Measurements from ENCODE around the gene FAT2. TPM values are rescaled to one million over a fixed set of nuclear protein-coding genes. Genes with fewer than 3 reads are reported as not detected.
A peak's percentile ranks its signal among the peaks of the same experiment; 100 is the strongest.

FAT2 gene
- total and polyA plus RNA-seq, 2 experiments from 2014 or later = 0.06 to 0.59 TPM

DNA sequence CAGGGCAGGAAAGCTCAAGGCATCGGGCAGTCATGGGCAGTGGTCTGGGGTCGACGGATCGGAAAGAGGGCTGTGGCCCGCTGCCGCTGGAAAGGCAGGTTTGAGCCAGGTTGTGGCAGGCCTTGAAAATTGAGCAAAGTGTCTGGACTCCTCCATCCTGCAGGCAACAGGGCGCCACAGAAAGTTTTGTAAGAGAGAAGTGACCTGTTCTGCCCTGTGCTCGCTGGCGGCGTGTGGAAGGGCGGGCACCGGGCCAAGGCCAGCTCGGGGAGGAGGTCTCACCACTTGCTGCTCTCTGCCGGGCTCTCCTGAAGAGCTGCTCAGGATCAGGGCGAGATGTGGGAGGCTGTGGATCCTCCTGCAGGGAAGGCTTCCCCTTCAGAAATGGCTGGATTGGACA lies 41.4 kb upstream of the FAT2 start:
- H3K36me3 Mint-ChIP-seq (ENCODE audit: low read depth) = no peaks in the 10 kb centered on the region
- H3K27ac Mint-ChIP-seq = peak overlapping the region; percentile 8; the same call in 1 of the 2 replicates
- peaks cover 2% of the 10 kb centered on the region; the same call in 2 of the 3 replicates for H3K4me1 Mint-ChIP-seq
- H3K9me3 Mint-ChIP-seq = no peaks in the 10 kb centered on the region; the same call in 2 of the 3 replicates
- H3K9me2 ChIP-seq (ENCODE audit: insufficient read depth) = no peaks in the 10 kb centered on the region
- TF ChIP-seq NANOG (IDR thresholded peaks at IDR 0.05; ENCODE audit: borderline replicate concordance) = no peak
- TF ChIP-seq, protein P1, sequence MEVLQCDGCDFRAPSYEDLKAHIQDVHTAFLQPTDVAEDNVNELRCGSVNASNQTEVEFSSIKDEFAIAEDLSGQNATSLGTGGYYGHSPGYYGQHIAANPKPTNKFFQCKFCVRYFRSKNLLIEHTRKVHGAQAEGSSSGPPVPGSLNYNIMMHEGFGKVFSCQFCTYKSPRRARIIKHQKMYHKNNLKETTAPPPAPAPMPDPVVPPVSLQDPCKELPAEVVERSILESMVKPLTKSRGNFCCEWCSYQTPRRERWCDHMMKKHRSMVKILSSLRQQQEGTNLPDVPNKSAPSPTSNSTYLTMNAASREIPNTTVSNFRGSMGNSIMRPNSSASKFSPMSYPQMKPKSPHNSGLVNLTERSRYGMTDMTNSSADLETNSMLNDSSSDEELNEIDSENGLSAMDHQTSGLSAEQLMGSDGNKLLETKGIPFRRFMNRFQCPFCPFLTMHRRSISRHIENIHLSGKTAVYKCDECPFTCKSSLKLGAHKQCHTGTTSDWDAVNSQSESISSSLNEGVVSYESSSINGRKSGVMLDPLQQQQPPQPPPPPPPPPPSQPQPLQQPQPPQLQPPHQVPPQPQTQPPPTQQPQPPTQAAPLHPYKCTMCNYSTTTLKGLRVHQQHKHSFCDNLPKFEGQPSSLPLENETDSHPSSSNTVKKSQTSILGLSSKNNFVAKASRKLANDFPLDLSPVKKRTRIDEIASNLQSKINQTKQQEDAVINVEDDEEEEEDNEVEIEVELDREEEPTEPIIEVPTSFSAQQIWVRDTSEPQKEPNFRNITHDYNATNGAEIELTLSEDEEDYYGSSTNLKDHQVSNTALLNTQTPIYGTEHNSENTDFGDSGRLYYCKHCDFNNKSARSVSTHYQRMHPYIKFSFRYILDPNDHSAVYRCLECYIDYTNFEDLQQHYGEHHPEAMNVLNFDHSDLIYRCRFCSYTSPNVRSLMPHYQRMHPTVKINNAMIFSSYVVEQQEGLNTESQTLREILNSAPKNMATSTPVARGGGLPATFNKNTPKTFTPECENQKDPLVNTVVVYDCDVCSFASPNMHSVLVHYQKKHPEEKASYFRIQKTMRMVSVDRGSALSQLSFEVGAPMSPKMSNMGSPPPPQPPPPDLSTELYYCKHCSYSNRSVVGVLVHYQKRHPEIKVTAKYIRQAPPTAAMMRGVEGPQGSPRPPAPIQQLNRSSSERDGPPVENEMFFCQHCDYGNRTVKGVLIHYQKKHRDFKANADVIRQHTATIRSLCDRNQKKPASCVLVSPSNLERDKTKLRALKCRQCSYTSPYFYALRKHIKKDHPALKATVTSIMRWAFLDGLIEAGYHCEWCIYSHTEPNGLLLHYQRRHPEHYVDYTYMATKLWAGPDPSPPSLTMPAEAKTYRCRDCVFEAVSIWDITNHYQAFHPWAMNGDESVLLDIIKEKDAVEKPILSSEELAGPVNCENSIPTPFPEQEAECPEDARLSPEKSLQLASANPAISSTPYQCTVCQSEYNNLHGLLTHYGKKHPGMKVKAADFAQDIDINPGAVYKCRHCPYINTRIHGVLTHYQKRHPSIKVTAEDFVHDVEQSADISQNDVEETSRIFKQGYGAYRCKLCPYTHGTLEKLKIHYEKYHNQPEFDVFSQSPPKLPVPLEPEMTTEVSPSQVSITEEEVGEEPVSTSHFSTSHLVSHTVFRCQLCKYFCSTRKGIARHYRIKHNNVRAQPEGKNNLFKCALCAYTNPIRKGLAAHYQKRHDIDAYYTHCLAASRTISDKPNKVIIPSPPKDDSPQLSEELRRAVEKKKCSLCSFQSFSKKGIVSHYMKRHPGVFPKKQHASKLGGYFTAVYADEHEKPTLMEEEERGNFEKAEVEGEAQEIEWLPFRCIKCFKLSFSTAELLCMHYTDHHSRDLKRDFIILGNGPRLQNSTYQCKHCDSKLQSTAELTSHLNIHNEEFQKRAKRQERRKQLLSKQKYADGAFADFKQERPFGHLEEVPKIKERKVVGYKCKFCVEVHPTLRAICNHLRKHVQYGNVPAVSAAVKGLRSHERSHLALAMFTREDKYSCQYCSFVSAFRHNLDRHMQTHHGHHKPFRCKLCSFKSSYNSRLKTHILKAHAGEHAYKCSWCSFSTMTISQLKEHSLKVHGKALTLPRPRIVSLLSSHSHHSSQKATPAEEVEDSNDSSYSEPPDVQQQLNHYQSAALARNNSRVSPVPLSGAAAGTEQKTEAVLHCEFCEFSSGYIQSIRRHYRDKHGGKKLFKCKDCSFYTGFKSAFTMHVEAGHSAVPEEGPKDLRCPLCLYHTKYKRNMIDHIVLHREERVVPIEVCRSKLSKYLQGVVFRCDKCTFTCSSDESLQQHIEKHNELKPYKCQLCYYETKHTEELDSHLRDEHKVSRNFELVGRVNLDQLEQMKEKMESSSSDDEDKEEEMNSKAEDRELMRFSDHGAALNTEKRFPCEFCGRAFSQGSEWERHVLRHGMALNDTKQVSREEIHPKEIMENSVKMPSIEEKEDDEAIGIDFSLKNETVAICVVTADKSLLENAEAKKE (CRISPR knock-in tag; IDR thresholded peaks at IDR 0.05) = no peak
- no peak for TF ChIP-seq ZNF331 (CRISPR knock-in tag; IDR thresholded peaks at IDR 0.05; ENCODE audit: low read depth)
- no peak for TF ChIP-seq JUNB (IDR thresholded peaks at IDR 0.05; ENCODE audit: unreplicated experiment)
- no peak for TF ChIP-seq POLR2AphosphoS5 (IDR thresholded peaks at IDR 0.05; ENCODE audit: low read depth)
- no peak for TF ChIP-seq STAT1 (IDR thresholded peaks at IDR 0.05; ENCODE audit: unreplicated experiment)
- H3K36me3 ChIP-seq (ENCODE audit: insufficient read depth) = no peaks in the 10 kb centered on the region
- H3K27me3 ChIP-seq (ENCODE audit: insufficient read depth) = no peaks in the 10 kb centered on the region
- H3K4me3 Mint-ChIP-seq = no peak overlapping the region
- no peak overlapping the region for H3K27ac ChIP-seq (ENCODE audit: low read depth)
- H3K79me2 ChIP-seq (replicated peaks; ENCODE audit: insufficient read depth) = no peaks in the 10 kb centered on the region
- no peaks in the 10 kb centered on the region for H4K20me1 ChIP-seq (replicated peaks; ENCODE audit: insufficient read depth)
- no peak overlapping the region for H3K4me3 ChIP-seq
- ATAC-seq (no peak; the same call in 2 of the 3 replicates), DNase-seq (ENCODE audit: low spot score) (no peak)
- no peaks in the 10 kb centered on the region; the same call in 1 of the 2 replicates for H3K4me1 ChIP-seq (ENCODE audit: insufficient read depth)
- H3K4me2 ChIP-seq = no peak overlapping the region
- peaks cover 2% of the 10 kb centered on the region for H3K27me3 Mint-ChIP-seq (ENCODE audit: insufficient read depth, low read depth, poor library complexity)
- no peak overlapping the region; the same call in 1 of the 2 replicates for H2AFZ ChIP-seq
- no peaks in the 10 kb centered on the region for H3F3A ChIP-seq (replicated peaks; ENCODE audit: low read depth)

DNA sequence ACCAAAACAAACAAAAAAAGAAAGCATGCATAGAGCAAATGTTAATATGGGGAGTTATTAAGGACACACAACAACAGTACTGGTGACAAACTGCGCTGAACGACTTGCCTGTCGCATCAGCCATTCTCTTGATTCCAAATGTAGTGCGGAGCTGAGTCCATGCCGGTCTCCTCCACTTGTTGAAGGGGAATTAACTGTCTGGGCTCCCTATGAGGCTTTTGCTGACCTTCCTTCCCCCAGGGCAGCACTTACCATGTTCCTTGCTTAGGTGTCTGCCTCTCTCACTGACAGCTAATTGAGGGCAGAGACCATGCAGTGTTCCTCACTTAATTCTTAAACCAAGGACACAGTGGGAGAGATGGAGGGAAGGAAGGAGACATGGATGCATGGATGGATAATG lies 40.8 kb upstream of the FAT2 start:
- H3K36me3 Mint-ChIP-seq (ENCODE audit: low read depth) = no peaks in the 10 kb centered on the region
- no peak for ATAC-seq

More for the DNA sequence above, 40.8 kb upstream of the FAT2 start:
- Histone ChIP-seq H3K9me2 (ENCODE audit: insufficient read depth) (no peaks in the 10 kb centered on the region), H4K20me1 (replicated peaks; ENCODE audit: insufficient read depth) (no peaks in the 10 kb centered on the region), H3K4me3 (no peak overlapping the region), H3K4me1 (ENCODE audit: insufficient read depth) (no peaks in the 10 kb centered on the region; the same call in 1 of the 2 replicates), H3K79me2 (replicated peaks; ENCODE audit: insufficient read depth) (no peaks in the 10 kb centered on the region), H3K27ac (ENCODE audit: low read depth) (no peak overlapping the region), H3K36me3 (ENCODE audit: insufficient read depth) (no peaks in the 10 kb centered on the region), H3F3A (replicated peaks; ENCODE audit: low read depth) (no peaks in the 10 kb centered on the region), H3K4me2 (no peak overlapping the region), H2AFZ (no peak overlapping the region; the same call in 1 of the 2 replicates), H3K27me3 (ENCODE audit: insufficient read depth) (no peaks in the 10 kb centered on the region)
- no peak for TF ChIP-seq ZNF114 (CRISPR knock-in tag; IDR thresholded peaks at IDR 0.05)
- no peak for TF ChIP-seq ZNF331 (CRISPR knock-in tag; IDR thresholded peaks at IDR 0.05; ENCODE audit: low read depth)
- TF ChIP-seq EZH2 (IDR thresholded peaks at IDR 0.05; ENCODE audit: low read depth, unreplicated experiment) = no peak
- TF ChIP-seq JUNB (IDR thresholded peaks at IDR 0.05; ENCODE audit: unreplicated experiment) = no peak
- no peak for TF ChIP-seq POLR2AphosphoS5 (IDR thresholded peaks at IDR 0.05; ENCODE audit: low read depth)
- TF ChIP-seq STAT1 (IDR thresholded peaks at IDR 0.05; ENCODE audit: unreplicated experiment) = no peak
- TF ChIP-seq CREB1 (CRISPR knock-in tag; IDR thresholded peaks at IDR 0.05; ENCODE audit: low read depth) = no peak
- peaks cover 2% of the 10 kb centered on the region; the same call in 2 of the 3 replicates for H3K4me1 Mint-ChIP-seq
- H3K27ac Mint-ChIP-seq = no peak overlapping the region; the same call in 1 of the 2 replicates
- no peaks in the 10 kb centered on the region; the same call in 2 of the 3 replicates for H3K9me3 Mint-ChIP-seq
- no peak for DNase-seq (ENCODE audit: low spot score)
- H3K4me3 Mint-ChIP-seq = no peak overlapping the region
- peaks cover 2% of the 10 kb centered on the region for H3K27me3 Mint-ChIP-seq (ENCODE audit: insufficient read depth, low read depth, poor library complexity)
